IMR-90 (cell line): ENCODE data around the gene PTGES3L. TPM values are rescaled to one million over a fixed set of nuclear protein-coding genes. Genes with fewer than 3 reads are reported as not detected.

Source experiments
- ATAC-seq: fragments of 200-7000 bp; cut with Tn5 transposase; 2 replicates; pipeline ENCODE4 v1.9.1; 2020; ENCODE audit warnings: low read depth, mild to moderate bottlenecking, moderate library complexity
- BruUV-seq: library from RNA; stranded (reverse); fragments of 400-500 nt; replicated peaks from 2 replicates; lab custom pipeline; 2021; lab: Mats Ljungman, UMichigan
- CTCF ChIA-PET: fragments of 300-600 bp; formaldehyde crosslinking; extraction: SDS; loops from one replicate; lab custom pipeline; 2021; ENCODE audit warnings: antibody characterized with exemption; lab: Yijun Ruan, JAX
- POLR2A ChIA-PET: fragments of 300-600 bp; sonication (Branson Sonifier 250); formaldehyde crosslinking; loops from one replicate; lab custom pipeline; 2022; ENCODE audit warnings: antibody characterized with exemption; ENCODE audit not compliant: unreplicated experiment; lab: Charles Lee
- DNase-seq: peaks from one replicate; pipeline ENCODE4 v3.0.0; 2013
- H2AFZ ChIP-seq: replicated peaks from 2 replicates; pipeline ENCODE3; 2013; ENCODE audit warnings: low read length, mild to moderate bottlenecking; ENCODE audit not compliant: poor library complexity
- H2AK5ac ChIP-seq: 2 replicates; pipeline ENCODE4 v1.6.1; 2013; ENCODE audit warnings: low read depth, low read length, inconsistent platforms
- H2AK9ac ChIP-seq: replicated peaks from 2 replicates; pipeline ENCODE3; 2013; ENCODE audit warnings: mild to moderate bottlenecking, low read depth, low read length, moderate library complexity; ENCODE audit not compliant: poor library complexity
- H2BK120ac ChIP-seq: 2 replicates; pipeline ENCODE4 v1.6.1; 2013; ENCODE audit warnings: low read depth, low read length, inconsistent platforms
- H2BK15ac ChIP-seq: 3 replicates; pipeline ENCODE4 v1.6.1; 2013; ENCODE audit warnings: low read depth, low read length, inconsistent platforms
- H2BK20ac ChIP-seq: 2 replicates; pipeline ENCODE4 v1.6.1; 2013; ENCODE audit warnings: low read depth, mild to moderate bottlenecking, inconsistent platforms, low read length, moderate library complexity
- H2BK5ac ChIP-seq: 2 replicates; pipeline ENCODE4 v1.6.1; 2013; ENCODE audit warnings: mild to moderate bottlenecking, low read depth, low read length, inconsistent platforms; ENCODE audit not compliant: poor library complexity, severe bottlenecking
- H3K14ac ChIP-seq: replicated peaks from 2 replicates; pipeline ENCODE4 v1.6.1; 2013; ENCODE audit warnings: low read depth, low read length, inconsistent platforms
- H3K18ac ChIP-seq: 2 replicates; pipeline ENCODE4 v1.6.1; 2013; ENCODE audit warnings: low read depth, low read length, control low read depth
- H3K23ac ChIP-seq: 2 replicates; pipeline ENCODE4 v1.6.1; 2013; ENCODE audit warnings: low read depth, low read length, inconsistent platforms
- H3K27ac ChIP-seq: 2 replicates; pipeline ENCODE4 v1.5.1; 2013; ENCODE audit warnings: mild to moderate bottlenecking, control low read depth, low read length; ENCODE audit not compliant: insufficient read depth
- H3K27me3 ChIP-seq: 2 replicates; pipeline ENCODE4 v1.6.1; 2013; ENCODE audit warnings: low read length; ENCODE audit not compliant: control insufficient read depth, insufficient read depth
- H3K36me3 ChIP-seq: 2 replicates; pipeline ENCODE4 v1.6.1; 2013; ENCODE audit warnings: low read length, mixed read lengths; ENCODE audit not compliant: control insufficient read depth, insufficient read depth
- H3K4ac ChIP-seq: 2 replicates; pipeline ENCODE4 v1.6.1; 2013; ENCODE audit warnings: low read depth, low read length, inconsistent platforms
- H3K4me1 ChIP-seq: 2 replicates; pipeline ENCODE4 v1.6.1; 2013; ENCODE audit warnings: low read length, mixed read lengths; ENCODE audit not compliant: control insufficient read depth, insufficient read depth
- H3K4me2 ChIP-seq: 2 replicates; pipeline ENCODE4 v1.6.1; 2013; ENCODE audit warnings: low read depth, mild to moderate bottlenecking, control low read depth, low read length, moderate library complexity
- H3K4me3 ChIP-seq: 2 replicates; pipeline ENCODE4 v1.5.1; 2013; ENCODE audit warnings: low read depth, mild to moderate bottlenecking, control low read depth, low read length, moderate library complexity; ENCODE audit not compliant: insufficient read depth
- H3K56ac ChIP-seq: 2 replicates; pipeline ENCODE4 v1.6.1; 2013; ENCODE audit warnings: low read length, inconsistent platforms; ENCODE audit not compliant: insufficient read depth; ENCODE audit errors: extremely low read depth
- H3K79me1 ChIP-seq, 2 experiments: 2 replicates each; pipeline ENCODE4 v1.6.1; 2013; ENCODE audit warnings: low read length in 2 of 2, inconsistent platforms in 1 of 2, low read depth in 1 of 2
- H3K9ac ChIP-seq: 2 replicates; pipeline ENCODE4 v1.6.1; 2013; ENCODE audit warnings: low read depth, low read length, control low read depth
- H3K9me1 ChIP-seq: 2 replicates; pipeline ENCODE4 v1.6.1; 2013; ENCODE audit warnings: low read length, inconsistent platforms; ENCODE audit not compliant: insufficient read depth
- H3K9me3 ChIP-seq: 2 replicates; pipeline ENCODE4 v1.6.1; 2013; ENCODE audit warnings: low read length; ENCODE audit not compliant: control insufficient read depth, insufficient read depth
- H4K20me1 ChIP-seq: 2 replicates; pipeline ENCODE4 v1.6.1; 2013; ENCODE audit warnings: low read length, inconsistent platforms; ENCODE audit not compliant: insufficient read depth
- H4K5ac ChIP-seq: 2 replicates; pipeline ENCODE4 v1.6.1; 2013; ENCODE audit warnings: mild to moderate bottlenecking, low read depth, low read length, control low read depth
- H4K8ac ChIP-seq, 2 experiments: 2 replicates each; pipeline ENCODE4 v1.6.1; 2013; ENCODE audit warnings: low read depth in 2 of 2, low read length in 2 of 2, control low read depth in 1 of 2, inconsistent platforms in 1 of 2
- H4K91ac ChIP-seq: 2 replicates; pipeline ENCODE4 v1.6.1; 2013; ENCODE audit warnings: low read depth, low read length, inconsistent platforms; ENCODE audit not compliant: insufficient read depth
- BHLHE40 ChIP-seq: fragments of 150-350 bp; IDR thresholded peaks from 2 replicates; pipeline ENCODE4 v1.6.1; 2016; ENCODE audit warnings: mild to moderate bottlenecking, low read depth, low read length
- CTCF ChIP-seq: conservative IDR thresholded peaks from 2 replicates; pipeline ENCODE4 v1.5.1; 2012; ENCODE audit warnings: mild to moderate bottlenecking, low read depth, low read length, improper control_type of control experiment
- ELK1 ChIP-seq: fragments of 150-350 bp; IDR thresholded peaks from 2 replicates; pipeline ENCODE4 v1.6.1; 2016; ENCODE audit warnings: low read depth, mild to moderate bottlenecking, low read length, moderate library complexity, borderline replicate concordance
- RCOR1 ChIP-seq: IDR thresholded peaks from 2 replicates; pipeline ENCODE4 v1.6.1; 2012; ENCODE audit warnings: mild to moderate bottlenecking, low read length, improper control_type of control experiment; ENCODE audit not compliant: insufficient replicate concordance
- SMC3 ChIP-seq: fragments of 150-350 bp; IDR thresholded peaks from 2 replicates; pipeline ENCODE4 v1.6.1; 2016; ENCODE audit warnings: low read depth, mild to moderate bottlenecking, antibody characterized with exemption, low read length, moderate library complexity
- USF2 ChIP-seq: fragments of 150-350 bp; IDR thresholded peaks from 2 replicates; pipeline ENCODE4 v1.6.1; 2017; ENCODE audit warnings: mild to moderate bottlenecking, antibody characterized with exemption, low read length, low read depth
- WGBS, 2 experiments: methylation state at CpG; one replicate each; pipeline versions ENCODE4 v1.1.5 to v1.1.7; 2013; ENCODE audit warnings: missing lambda C conversion rate in 2 of 2; ENCODE audit not compliant: insufficient read length in 1 of 2; ENCODE audit errors: extremely low coverage in 2 of 2; 5-methylcytosine and 5-hydroxymethylcytosine counted together
- dilution Hi-C: fragments of 300-500 bp; cut with HindIII; formaldehyde crosslinking; loops from one replicate; pipeline ENCODE4 v1.14.3; 2018; ENCODE audit warnings: low sequenced_read_pairs; ENCODE audit not compliant: unreplicated experiment
- in situ Hi-C: fragments of 300-500 bp; cut with MboI; formaldehyde crosslinking; loops from 3 replicates; pipeline ENCODE4 v1.14.3; 2019; ENCODE audit warnings: low sequenced_read_pairs, inconsistent platforms, mixed read lengths
- intact Hi-C: fragments of 100-400 bp; cut with micrococcal nuclease; formaldehyde crosslinking; loops from 2 replicates; pipeline ENCODE4 v1.10.0; 2022
- polyA plus RNA-seq, 3 experiments: library from polyadenylated mRNA; depleted of rRNA; stranded (reverse); fragments of >200 nt; gene quantifications; 2 replicates each; pipeline ENCODE4 v1.2.3, GENCODE V29; 2012; ENCODE audit warnings: low replicate concordance in 1 of 3
- total RNA-seq: library from RNA; depleted of rRNA; stranded (reverse); fragments of >200 nt; gene quantifications from 2 replicates; pipeline ENCODE4 v1.2.3, GENCODE V29; 2012

The PTGES3L gene
- total and polyA plus RNA-seq, 2 of the 4 experiments (the other 2 are of a cell fraction), result 1.4 to 2.4 TPM

- no peak overlapping the region for H3K4me2 ChIP-seq
- TF ChIP-seq BHLHE40 (no peak), ELK1 (no peak), RCOR1 (no peak), CTCF (no peak), USF2 (no peak), SMC3 (no peak)
- CTCF ChIA-PET, result no interaction called here
- no peaks in the 10 kb centered on the region for H3K27me3 ChIP-seq
- no peaks in the 10 kb centered on the region for H3K9me3 ChIP-seq
- no peak overlapping the region for H2AK9ac ChIP-seq
- no peak overlapping the region for H4K5ac ChIP-seq
- in situ Hi-C loops (no loop called here), dilution Hi-C loops (no loop called here), intact Hi-C loops (no loop called here)
- H2BK120ac ChIP-seq, result no peak overlapping the region
- no peaks in the 10 kb centered on the region for H3K4me1 ChIP-seq
- H3K27ac ChIP-seq, result no peak overlapping the region
- no peak overlapping the region for H2AFZ ChIP-seq
- no peak overlapping the region for H2BK5ac ChIP-seq
- H4K8ac ChIP-seq, result no peak overlapping the region
- peaks cover 17% of the 10 kb centered on the region for H3K9me1 ChIP-seq
- no peak overlapping the region for H3K4ac ChIP-seq
- peaks cover 49% of the 10 kb centered on the region for H3K36me3 ChIP-seq
- H3K18ac ChIP-seq, result no peak overlapping the region
- H3K56ac ChIP-seq, result no peak overlapping the region
- H2BK15ac ChIP-seq, result no peak overlapping the region
- peaks cover 16% of the 10 kb centered on the region; the same call in 1 of the 2 replicates for H4K20me1 ChIP-seq
- H3K9ac ChIP-seq, result no peak overlapping the region
- H3K4me3 ChIP-seq, result no peak overlapping the region
- H3K14ac ChIP-seq, result no peak overlapping the region
- POLR2A ChIA-PET, result no interaction called here
- no peak overlapping the region for H4K91ac ChIP-seq
- ATAC-seq (no peak), DNase-seq (no peak)
- no peak overlapping the region for H3K23ac ChIP-seq
- BruUV-seq, result no TSS peak
- no peak overlapping the region for H2AK5ac ChIP-seq
- H2BK20ac ChIP-seq, result no peak overlapping the region
- H3K79me1 ChIP-seq, result peaks cover 2 to 31% of the 10 kb centered on the region in 2 experiments; a peak in 3 of 4 replicates
- 89% methylated on average over 3 of the region's 8 CpGs; no CpG with 5 or more reads in 1 of the 2 experiments for WGBS, 2 experiments
Observed at GRCh38 chr17:43013296-43013695, 33.4 kb upstream of the PTGES3L start.
